ENCODE measurements around the gene ALG14. TPM values are rescaled to one million over a fixed set of nuclear protein-coding genes. Genes with fewer than 3 reads are reported as not detected.
"Not testable (repeated sequence)": the region's sequence is repeated elsewhere in the genome, so short reads cannot be mapped to it uniquely, and the experiment has no call there.

ALG14 gene
- total RNA-seq, 1 donor from 2014 or later = 7.5 TPM

GRCh38 chr1:95061445-95062006, 11.2 kb downstream of the ALG14 start:
- DNase-seq (no peak), ATAC-seq (ENCODE audit: low read depth) (no peak)
- no peak for TF ChIP-seq CTCF (IDR thresholded peaks at IDR 0.05)
- Mint-ChIP-seq H3K36me3 (ENCODE audit: low read depth) (peaks cover 30% of the 10 kb centered on the region), H3K4me3 (no peak overlapping the region), H3K27ac (no peak overlapping the region), H3K9me3 (no peaks in the 10 kb centered on the region), H3K27me3 (no peaks in the 10 kb centered on the region), H3K4me1 (no peaks in the 10 kb centered on the region)
- CTCF ChIA-PET = no interaction called here
- intact Hi-C loops (cut with micrococcal nuclease) = no loop called here
- POLR2A ChIA-PET = no interaction called here

GRCh38 chr1:95058974-95059373, 13.8 kb downstream of the ALG14 start:
- Mint-ChIP-seq H3K36me3 (ENCODE audit: low read depth) (peaks cover 23% of the 10 kb centered on the region), H3K9me3 (no peaks in the 10 kb centered on the region), H3K4me3 (no peak overlapping the region), H3K27ac (no peak overlapping the region), H3K4me1 (no peaks in the 10 kb centered on the region), H3K27me3 (no peaks in the 10 kb centered on the region)
- ChIA-PET CTCF (interaction anchor here (0.9 kb wide), 1 partner anchor 16 kb away, joined by 3 read pairs; no protein-coding TSS in a partner anchor), POLR2A (interaction anchor here (0.7 kb wide), 1 partner anchor 29 kb away, joined by 8 read pairs; no protein-coding TSS in a partner anchor)
- intact Hi-C loops (cut with micrococcal nuclease) = no loop called here
- TF ChIP-seq CTCF (IDR thresholded peaks at IDR 0.05) = no peak
- DNase-seq (no peak), ATAC-seq (ENCODE audit: low read depth) (no peak)

- no peaks in the 10 kb centered on the region for H3K27me3 Mint-ChIP-seq
- DNase-seq (no peak), ATAC-seq (ENCODE audit: low read depth) (no peak)
- peaks cover 8% of the 10 kb centered on the region for H3K36me3 Mint-ChIP-seq (ENCODE audit: low read depth)
- H3K4me1 Mint-ChIP-seq = no peaks in the 10 kb centered on the region
- no peak overlapping the region for H3K4me3 Mint-ChIP-seq
- intact Hi-C loops (cut with micrococcal nuclease) = no loop called here
- no peak overlapping the region for H3K27ac Mint-ChIP-seq
- ChIA-PET POLR2A (no interaction called here), CTCF (no interaction called here)
- no peak for TF ChIP-seq CTCF (IDR thresholded peaks at IDR 0.05)
- no peaks in the 10 kb centered on the region for H3K9me3 Mint-ChIP-seq
Measured at GRCh38 chr1:95057351-95057750, 15.4 kb downstream of the ALG14 start.

- CTCF ChIA-PET = no interaction called here
- no peaks in the 10 kb centered on the region for H3K36me3 Mint-ChIP-seq (ENCODE audit: low read depth)
Measured at GRCh38 chr1:95049935-95050334, 22.8 kb downstream of the ALG14 start.

GRCh38 chr1:95048317-95048716, 24.4 kb downstream of the ALG14 start:
- H3K27me3 Mint-ChIP-seq = no peaks in the 10 kb centered on the region
- ATAC-seq (ENCODE audit: low read depth) = no peak
- H3K4me1 Mint-ChIP-seq = no peaks in the 10 kb centered on the region
- no peak overlapping the region for H3K4me3 Mint-ChIP-seq
- no peaks in the 10 kb centered on the region for H3K9me3 Mint-ChIP-seq
- H3K36me3 Mint-ChIP-seq (ENCODE audit: low read depth) = no peaks in the 10 kb centered on the region
- ChIA-PET CTCF (interaction anchor here (2.7 kb wide), 1 partner anchor 194 kb away, joined by 15 read pairs; no protein-coding TSS in a partner anchor), POLR2A (no interaction called here)
- no peak overlapping the region for H3K27ac Mint-ChIP-seq
- DNase-seq = no peak
- intact Hi-C loops (cut with micrococcal nuclease) = no loop called here
- TF ChIP-seq CTCF (IDR thresholded peaks at IDR 0.05) = no peak

More at GRCh38 chr1:95049935-95050334, 22.8 kb downstream of the ALG14 start:
- Mint-ChIP-seq H3K27me3 (no peaks in the 10 kb centered on the region), H3K27ac (no peak overlapping the region), H3K4me1 (no peaks in the 10 kb centered on the region), H3K4me3 (no peak overlapping the region), H3K9me3 (no peaks in the 10 kb centered on the region)
- DNase-seq = no peak
- intact Hi-C loops (cut with micrococcal nuclease) = no loop called here
- no peak for TF ChIP-seq CTCF (IDR thresholded peaks at IDR 0.05)
- POLR2A ChIA-PET = no interaction called here
- no peak for ATAC-seq (ENCODE audit: low read depth)

- intact Hi-C loops (cut with micrococcal nuclease); H3K27ac Mint-ChIP-seq; H3K27me3 Mint-ChIP-seq; H3K9me3 Mint-ChIP-seq; ATAC-seq (ENCODE audit: low read depth); H3K4me3 Mint-ChIP-seq; POLR2A ChIA-PET; DNase-seq; H3K4me1 Mint-ChIP-seq; H3K36me3 Mint-ChIP-seq (ENCODE audit: low read depth): not testable (repeated sequence)
- CTCF ChIA-PET = interaction anchor here (0.7 to 2.7 kb wide), 2 partner anchors 33 to 193 kb away, joined by 3 to 15 read pairs; no protein-coding TSS in a partner anchor
Measured at GRCh38 chr1:95047624-95048023, 25.1 kb downstream of the ALG14 start.

All from activated B cell treated with CpG ODN at 0.5 μM for 24 hours (primary cell).